ENCODE data around the gene RERE.
"Not testable (repeated sequence)": the region's sequence is repeated elsewhere in the genome, so short reads cannot be mapped to it uniquely, and the experiment has no call there.

The RERE gene

DNA sequence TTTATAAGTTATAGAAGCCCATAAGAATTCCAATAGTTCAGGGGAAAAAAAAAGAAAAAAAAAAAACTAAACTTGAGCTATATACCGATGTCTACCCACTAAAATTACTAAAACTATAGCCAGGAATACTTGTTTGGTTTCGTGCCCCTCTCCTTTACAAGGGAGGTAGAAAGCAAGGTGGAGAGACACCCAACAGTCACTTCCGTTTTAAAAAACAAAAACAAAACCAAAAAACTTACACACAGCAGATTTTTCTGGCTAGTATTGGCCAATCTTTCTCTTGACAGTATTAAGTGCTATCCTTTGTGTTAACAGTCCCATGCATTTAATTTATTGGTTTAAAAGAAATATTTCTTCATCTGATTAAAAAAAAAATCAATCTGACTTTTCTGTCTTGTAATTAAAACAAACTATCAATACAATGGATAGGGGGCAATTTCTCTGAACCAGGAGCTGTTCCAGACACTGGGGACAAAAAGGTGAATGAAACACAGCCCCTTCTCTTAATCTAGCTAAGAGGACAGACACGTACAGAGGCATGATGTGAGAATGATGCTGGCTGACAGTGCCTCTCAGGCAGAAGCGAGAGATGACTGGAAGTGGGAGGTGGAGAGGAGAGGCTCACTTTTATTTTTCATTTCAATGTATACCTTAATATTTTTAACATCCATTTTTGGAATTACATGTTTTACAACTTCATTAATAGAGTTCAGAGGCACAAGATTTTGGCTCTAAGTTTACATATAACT is 214.8 kb downstream of the RERE start:
- DNase-seq (ENCODE audit: low read depth in 2 of 2), result no peak

DNA sequence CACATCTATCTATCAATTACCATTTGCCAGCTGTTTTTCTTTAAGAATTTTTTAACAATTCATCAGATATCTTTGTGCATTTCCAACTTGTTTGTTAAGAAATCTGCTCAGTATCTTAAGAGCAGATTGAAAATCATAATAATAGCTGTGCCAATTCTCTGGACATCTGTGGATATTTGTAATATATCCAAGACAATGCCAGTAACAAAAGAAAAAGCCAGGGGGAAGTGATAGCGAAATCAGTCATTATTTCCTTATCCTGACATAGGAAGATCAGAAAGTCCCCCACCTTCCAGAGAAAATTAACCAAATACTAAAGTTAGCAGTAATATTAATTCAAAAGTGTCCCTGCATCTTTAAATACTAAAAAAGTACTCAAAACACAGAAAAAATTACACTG is 217.1 kb downstream of the RERE start:
- no peak for DNase-seq (ENCODE audit: low read depth in 2 of 2)

DNA sequence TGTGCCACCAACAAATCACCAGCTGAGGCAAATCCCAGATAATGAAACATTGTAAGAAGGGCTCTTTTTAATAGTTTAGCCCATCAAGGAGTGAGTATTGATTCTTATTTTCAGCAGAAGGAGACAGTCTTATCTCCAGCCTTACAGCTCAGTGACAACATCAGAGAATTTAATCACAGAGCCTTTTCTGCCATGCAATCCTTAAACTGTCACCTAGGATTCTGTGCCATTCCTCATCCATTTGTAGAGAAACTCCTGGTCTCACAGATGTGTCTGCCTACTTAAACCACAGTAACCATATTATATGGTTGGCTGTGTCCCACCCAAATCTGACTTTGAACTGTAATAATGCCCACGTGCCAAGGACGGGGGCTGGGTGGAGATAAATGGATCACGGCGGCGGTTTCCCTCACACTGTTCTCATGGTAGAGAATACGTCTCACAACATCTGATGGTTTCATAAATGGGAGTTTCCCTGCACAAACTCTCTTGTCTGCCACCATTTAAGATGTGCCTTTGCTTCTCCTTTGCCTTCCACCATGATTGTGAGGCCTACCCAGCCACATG is 217.7 kb downstream of the RERE start:
- no peak for DNase-seq (ENCODE audit: low read depth in 2 of 2)

DNA sequence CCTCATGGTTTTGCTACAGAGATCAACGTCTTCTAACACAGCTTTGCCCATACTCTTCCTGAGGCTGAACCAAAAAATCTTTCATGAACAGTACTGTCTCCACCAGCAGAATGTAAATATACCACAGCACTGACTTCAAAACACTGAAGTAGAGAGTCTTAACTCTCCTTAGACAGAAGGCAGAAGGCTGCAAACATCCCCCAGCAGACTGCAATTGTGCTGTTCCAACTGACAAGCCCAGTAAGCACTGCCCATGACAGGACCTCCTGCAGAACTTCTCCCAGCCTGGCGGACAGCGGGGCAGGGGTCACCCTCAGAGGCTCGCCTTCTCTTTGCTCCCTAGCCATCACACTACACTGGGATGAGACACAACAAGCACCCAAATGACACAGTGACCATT is 218.7 kb downstream of the RERE start:
- no peak for DNase-seq (ENCODE audit: low read depth in 2 of 2)

DNA sequence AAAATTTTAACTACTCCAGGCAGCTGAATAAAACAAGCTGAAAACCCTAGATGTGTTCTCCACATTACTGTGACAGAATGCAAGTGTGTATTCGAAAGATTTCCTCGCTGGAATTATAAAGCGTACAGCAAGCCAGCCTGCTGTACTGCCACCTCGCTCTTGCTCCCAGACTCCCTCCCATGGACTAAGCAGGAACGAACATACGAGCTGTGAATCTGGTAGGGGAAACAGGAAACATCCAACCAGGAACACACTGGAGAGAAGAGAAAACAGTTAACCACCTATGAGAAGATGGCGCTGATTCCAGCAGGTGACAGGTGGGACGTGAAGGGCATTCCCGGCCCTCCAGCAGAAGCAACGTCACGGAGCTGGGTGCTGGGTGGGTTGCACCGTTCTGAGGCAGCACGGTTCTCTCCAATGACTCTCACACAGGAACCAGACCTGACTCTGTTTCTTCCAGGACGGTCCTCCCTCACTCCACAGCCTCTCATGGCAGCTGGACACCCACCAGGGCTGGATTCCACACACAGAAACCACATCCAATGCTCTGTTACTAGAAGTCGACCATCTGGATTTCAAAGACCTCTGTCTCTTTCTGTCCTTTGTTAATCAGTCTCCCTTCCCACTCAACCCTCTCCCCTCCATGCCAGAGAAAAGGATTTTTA is 219.2 kb downstream of the RERE start:
- DNase-seq (ENCODE audit: low read depth in 2 of 2), result no peak

DNA sequence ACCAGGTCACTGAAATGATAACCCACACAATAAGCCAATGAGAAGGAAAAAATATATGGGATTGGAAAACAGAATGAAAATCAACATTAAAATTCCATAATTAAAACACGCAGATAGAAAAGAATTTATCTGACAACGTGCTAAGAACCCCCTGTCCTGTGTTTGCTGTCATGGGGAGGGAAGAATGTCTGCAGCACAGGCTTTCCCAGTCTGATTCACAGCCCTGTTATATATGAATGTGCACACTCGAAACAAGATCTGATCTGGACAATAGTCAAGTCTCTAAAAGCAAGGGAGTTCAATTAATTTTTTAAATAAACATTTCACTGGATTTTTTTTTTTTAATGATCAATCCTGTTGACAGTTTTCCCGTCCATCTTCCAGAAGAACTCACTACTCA is 220.0 kb downstream of the RERE start:
- no peak for DNase-seq (ENCODE audit: low read depth in 2 of 2)

DNA sequence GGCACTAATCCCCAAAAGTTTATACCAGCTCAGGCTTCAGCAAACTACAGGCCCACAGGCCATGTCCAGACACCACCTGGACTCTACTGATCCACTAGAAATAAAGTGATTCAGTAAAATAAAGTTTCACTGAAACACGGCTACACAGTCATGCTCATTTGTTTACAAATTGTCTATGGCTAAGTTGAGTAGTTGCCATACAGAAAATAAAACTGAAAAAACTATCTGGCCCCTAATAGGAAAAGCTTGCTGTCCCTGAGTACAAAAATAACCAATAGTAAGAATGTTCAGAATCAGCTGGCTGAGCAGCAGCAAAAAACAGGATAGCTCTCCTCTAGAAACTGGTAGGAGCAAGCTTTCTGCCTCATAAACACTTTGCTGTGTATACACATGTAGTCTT is 221.5 kb downstream of the RERE start:
- no peak for DNase-seq (ENCODE audit: low read depth in 2 of 2)

DNA sequence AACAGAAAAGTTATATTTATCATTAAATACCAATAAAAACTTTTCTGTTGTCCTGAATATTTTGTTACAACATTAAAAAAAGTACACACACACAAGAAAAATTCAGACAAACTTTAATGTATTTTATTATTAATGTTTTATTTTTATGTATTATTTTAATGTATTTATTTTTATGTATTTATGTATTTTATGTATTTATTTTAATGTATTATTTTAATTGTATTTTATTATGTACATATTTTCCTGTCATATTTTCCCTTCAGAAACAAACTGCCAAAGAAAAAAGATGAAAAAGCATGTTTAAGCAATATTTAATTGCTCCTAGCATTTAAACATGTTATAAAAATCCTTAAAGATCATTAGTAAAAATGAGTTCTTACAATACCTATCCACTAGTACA is 222.1 kb downstream of the RERE start:
- no peak for DNase-seq (ENCODE audit: low read depth in 2 of 2)

DNA sequence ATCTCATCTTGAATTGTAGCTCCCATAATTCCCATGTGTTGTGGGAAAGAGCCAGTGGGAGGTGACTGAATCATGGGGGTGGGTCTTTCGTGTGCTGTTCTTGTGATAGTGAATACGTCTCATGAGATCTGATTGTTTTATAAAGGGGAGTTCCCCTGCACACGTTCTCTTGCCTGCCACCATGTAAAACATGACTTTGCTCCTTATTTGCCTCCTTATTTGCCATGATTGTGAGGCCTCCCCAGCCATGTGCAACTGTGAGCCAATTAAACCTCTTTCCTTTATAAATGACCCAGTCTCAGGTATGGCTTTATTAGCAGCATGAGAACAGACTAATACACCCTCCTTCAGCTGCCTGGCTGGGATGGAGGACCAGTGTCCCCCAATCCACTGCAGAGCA is 224.1 kb downstream of the RERE start:
- DNase-seq (ENCODE audit: low read depth in 2 of 2), result not testable (repeated sequence)

DNA sequence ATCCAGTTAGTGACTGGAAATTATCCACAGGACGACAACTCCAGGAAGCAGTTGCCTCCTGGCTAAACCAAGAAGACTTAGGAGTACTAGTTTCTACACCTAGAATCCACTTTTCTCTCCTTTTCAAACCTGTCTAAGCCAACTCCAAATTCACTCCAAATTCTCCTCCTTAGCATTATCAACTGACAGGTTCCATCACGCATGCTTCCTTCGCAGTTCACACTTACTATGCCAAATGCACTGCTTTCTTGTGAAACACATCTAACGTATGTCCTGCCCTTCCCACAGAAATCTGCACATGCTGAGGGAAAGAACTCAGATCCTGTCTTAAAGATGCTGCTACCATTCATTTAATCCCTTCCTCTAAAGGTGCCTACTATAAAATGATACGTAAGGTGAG is 225.9 kb downstream of the RERE start:
- no peak for DNase-seq (ENCODE audit: low read depth in 2 of 2)

DNA sequence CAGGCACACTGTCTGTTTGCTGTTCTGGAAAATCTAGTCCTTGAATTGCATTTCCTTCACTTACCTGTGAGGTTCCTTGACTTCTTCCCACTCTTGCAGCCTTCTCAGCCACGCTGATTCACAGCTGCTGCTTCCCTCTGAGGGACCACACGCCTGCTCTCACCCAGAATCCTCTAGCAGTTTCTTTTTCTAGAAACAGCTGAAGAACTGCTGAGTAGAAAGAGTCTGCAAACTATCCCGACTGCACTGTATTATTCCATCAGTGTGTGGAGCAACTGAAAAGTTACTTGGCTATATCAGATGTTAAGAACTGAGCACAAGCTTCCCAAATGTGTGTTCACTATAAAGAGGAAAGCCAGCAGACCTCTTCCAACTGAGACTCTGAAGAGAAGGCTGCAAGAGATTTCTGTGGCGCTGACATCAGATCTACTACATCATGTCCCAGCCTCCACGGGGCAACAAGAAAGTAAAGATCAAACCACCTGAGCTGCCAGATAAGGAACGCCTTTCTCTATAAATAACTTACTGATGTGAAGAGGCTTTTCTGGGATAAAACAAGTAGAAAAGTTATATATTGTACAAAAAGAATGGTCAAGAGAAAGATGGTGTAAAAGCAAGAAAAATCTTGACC is 226.6 kb downstream of the RERE start:
- no peak for DNase-seq (ENCODE audit: low read depth in 2 of 2)

DNA sequence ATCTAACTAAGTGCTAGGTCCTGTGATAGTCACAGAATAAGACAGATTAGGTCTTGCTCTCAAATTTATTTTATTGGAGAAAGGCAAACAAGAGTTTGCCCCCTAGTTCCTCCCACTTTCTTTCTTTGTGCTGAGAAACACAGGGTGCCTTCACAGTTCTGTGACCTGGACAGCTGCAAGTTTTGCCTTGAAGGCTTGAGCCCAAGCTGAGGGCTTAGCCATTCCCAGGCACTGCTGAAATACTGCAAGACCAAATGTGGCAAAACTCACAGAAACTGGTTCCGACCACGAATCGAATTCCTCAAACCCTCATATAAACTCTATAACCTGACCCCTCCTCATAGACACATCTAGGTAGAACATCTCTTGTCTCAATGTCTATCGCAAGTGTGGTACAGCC is 227.9 kb downstream of the RERE start:
- DNase-seq (ENCODE audit: low read depth in 2 of 2), result no peak

DNA sequence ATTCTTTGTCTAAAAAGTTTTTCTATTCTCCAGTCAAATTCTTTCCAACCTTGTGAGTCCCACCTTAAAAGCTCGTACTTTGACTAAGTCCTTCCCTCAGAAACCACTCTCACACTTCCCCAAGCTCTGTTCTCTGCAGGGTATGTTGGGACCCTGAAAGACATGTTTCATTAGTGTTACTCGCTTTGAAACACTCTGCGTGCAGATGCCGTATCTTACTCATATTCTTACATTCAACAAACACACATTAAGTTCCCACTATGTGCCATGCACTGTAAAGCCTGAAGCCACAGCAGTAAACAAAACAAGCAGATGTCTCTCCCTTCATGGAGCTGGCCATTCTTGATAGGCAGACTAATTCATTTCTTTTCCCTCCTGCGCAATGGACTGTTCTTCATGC is 229.7 kb downstream of the RERE start:
- DNase-seq (ENCODE audit: low read depth in 2 of 2), result no peak

DNA sequence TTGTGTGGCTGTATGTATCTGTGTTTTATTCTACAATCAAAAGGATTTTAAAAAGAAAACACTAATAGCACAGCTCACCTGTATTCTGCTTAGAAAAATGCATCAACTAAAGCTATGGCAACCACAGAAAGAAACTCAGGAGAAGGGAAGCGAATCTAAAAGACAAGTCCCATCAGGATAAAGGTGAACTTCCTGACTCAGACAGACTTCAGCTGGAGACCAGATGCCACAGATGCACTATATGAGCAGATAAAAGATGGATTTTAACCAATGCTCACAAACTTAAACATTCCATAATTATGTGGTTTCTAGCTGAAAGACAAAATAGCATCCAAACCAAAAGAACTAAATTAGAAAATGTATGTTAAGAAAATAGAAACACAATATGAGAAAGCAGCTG is 231.0 kb downstream of the RERE start:
- DNase-seq (ENCODE audit: low read depth in 2 of 2), result no peak

DNA sequence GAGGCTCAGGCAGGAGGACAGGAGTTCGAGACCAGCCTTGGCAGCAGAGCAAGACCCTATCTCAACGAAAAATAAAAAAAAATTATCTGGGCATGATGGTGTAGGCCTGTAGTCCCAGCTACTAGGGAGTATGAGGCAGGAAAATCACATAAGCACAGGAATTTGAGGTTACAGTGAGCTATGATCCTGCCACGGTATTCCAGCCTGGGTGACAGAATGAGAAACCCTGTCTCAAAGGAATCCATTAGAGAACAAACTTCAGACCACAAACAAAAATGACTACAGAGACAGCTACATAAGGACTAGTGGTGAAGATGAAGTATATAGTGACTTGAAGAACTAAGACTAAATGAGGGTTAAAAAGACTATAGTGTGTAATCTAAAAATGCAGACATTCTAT is 233.1 kb downstream of the RERE start:
- no peak for DNase-seq (ENCODE audit: low read depth in 2 of 2)

DNA sequence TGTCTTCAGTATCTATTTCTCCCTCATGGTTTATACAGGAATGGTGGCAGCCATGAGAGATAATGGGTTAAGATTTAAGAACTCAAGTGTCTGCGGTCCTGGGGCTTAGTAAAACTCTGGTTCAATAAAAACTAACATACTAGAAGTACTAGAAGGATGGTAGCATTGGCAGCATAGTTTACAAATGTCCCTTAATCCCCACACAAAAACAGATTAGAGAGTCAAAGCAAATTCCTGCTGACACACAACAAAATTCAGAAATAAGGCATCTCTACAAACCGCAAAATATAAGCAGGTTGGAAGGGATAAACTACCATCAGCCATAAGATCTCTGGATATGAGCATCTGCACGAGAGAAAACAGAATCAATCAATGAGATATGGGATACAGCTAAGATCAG is 234.4 kb downstream of the RERE start:
- no peak for DNase-seq (ENCODE audit: low read depth in 2 of 2)

DNA sequence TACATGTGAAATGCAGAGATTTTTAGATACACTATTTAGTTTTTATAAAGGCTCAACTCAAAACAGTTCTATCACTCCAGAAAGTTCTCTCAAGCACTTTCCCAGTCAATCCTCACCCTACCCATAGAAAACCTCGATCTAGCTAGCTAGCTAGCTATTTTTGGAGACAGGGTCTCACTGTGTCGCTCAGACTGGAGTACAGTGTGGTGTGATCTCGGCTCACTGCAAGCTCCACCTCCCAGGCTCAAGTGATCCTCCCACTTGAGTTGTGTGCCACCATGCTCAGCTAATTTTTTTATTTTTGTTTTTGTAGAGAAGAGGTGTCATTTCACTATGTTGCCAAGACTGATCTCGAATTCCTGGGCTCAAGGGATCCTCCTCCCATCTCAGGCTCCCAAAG is 236.9 kb downstream of the RERE start:
- DNase-seq (ENCODE audit: low read depth in 2 of 2), result no peak

DNA sequence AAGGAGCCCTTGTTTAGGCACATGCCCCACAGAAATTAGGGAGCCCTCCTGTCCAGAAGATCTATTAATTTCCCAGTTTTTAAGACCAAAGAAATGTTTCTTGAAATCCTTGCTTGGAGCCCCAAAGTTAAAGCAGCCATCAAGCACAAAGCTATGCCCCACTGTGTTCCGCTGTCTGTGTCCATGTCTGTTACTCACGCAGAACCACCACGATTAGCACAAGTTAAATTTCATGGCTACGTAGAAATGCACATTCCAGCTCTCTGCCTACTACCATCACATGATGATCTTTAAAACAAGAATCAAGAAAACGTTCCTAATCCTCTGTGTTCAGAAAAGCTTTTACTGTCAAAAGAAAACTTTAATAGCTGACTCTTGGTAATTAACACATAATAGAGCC is 238.5 kb downstream of the RERE start:
- DNase-seq (ENCODE audit: low read depth in 2 of 2), result no peak

DNA sequence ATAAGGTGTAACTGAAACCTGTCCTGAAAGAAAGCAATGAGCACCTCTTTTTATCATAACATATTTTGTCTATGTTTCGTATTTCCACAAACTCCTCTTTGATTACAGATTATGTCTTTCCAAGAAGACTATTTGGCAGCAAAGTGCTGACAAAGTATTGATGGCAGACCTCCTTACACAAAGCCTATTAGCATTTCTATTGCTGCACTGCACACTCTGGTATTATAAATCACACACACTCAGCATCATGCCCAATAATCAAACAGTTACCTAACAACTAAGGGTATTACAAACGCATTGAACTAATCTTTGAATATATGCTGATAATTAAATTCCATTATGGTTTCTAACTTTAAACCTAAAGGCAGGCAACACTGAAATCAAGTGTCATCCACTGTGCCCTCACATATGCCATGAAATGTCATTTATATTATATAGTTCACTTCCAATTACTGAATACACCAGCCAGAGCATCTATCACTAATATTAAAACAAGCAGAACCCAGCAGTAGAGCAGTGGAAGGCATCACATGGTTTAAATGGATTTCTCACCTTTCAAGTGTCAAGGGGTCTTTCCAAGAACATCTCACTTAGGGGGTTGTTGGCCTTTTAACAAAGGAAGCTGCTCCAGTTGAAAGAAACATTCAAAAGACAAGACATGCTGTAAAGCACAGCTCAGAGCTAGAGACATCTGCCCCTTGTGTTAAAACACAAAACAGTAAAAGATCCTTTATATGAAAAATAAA is 239.1 kb downstream of the RERE start:
- no peak for DNase-seq (ENCODE audit: low read depth in 2 of 2)

DNA sequence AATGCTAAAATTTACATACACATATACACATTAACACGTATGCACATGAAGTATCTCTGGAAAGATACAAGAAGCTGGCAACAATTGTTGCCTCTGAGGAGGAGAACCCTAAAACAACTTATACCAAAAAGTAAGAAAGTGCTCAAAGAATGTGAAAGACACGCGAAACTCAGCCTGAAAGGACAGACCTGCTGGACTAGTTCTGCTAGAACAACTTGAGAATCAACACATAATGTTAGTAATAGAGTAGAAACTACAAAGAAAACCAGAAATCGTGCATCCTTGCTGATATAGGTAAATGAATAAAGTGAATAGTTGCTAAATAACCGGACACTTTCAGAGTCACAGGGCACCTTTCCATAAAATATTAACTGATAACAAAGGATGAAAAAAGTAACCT is 242.5 kb downstream of the RERE start:
- no peak for DNase-seq (ENCODE audit: low read depth in 2 of 2)

DNA sequence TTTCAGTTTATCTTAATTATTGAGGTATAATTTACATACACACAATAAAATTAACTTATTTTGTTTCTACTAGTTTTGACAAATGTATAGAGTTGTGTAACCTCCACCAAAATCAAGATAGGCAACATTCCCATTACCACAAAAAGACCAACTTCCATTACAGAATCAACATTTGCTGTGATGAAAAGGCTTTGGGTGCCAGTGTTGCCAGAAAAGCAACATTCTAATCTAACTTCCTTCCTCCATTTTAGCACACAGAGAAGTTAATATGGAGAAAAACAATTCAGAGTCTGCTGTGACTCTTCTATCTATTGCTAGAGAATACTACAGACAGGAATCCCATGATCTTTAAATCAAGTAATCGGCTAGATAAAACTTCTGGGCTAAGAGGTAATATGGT is 245.3 kb downstream of the RERE start:
- DNase-seq (ENCODE audit: low read depth in 2 of 2), result no peak
